HL-60 (cell line): Measurements from ENCODE around the gene KCNAB1.
"Not testable (repeated sequence)": the region's sequence is repeated elsewhere in the genome, so short reads cannot be mapped to it uniquely, and the experiment has no call there.

Experiments used
- DNase-seq, 2 experiments: peaks; one replicate each; pipeline ENCODE4 v3.0.0-alpha.2; 2010 to 2020; ENCODE audit warnings: low read depth in 1 of 2, low spot score in 1 of 2
- H3K27ac ChIP-seq: fragments of 250-450 bp; sonication (Bioruptor Pico); replicated peaks from 2 replicates; pipeline ENCODE4 v1.5.1; 2020; ENCODE audit warnings: mild to moderate bottlenecking, moderate library complexity
- H3K27me3 ChIP-seq: fragments of 250-450 bp; sonication (Bioruptor Pico); 2 replicates; pipeline ENCODE4 v1.5.1; 2021; ENCODE audit warnings: mild to moderate bottlenecking, moderate library complexity; ENCODE audit not compliant: insufficient read depth, poor library complexity, severe bottlenecking
- H3K4me3 ChIP-seq: replicated peaks from 2 replicates; pipeline ENCODE4 v1.5.1; 2011; ENCODE audit warnings: mild to moderate bottlenecking, control low read depth, low read length; ENCODE audit not compliant: insufficient read depth
- GABPA ChIP-seq: IDR thresholded peaks from 2 replicates; pipeline ENCODE4 v1.6.1; 2012; ENCODE audit warnings: low read depth
- POLR2AphosphoS5 ChIP-seq: IDR thresholded peaks from 2 replicates; pipeline ENCODE4 v1.6.1; 2012; ENCODE audit warnings: low read depth
- SPI1 ChIP-seq: IDR thresholded peaks from 2 replicates; pipeline ENCODE4 v1.6.1; 2012; ENCODE audit warnings: low read depth, mild to moderate bottlenecking, borderline replicate concordance
- TF ChIP-seq, protein P1 (sequence below): IDR thresholded peaks from 2 replicates; pipeline ENCODE4 v1.6.1; 2012; ENCODE audit warnings: low read depth; ENCODE audit not compliant: insufficient replicate concordance
- TF ChIP-seq, protein P2 (sequence below): IDR thresholded peaks from one replicate; pipeline ENCODE4 v1.5.1; 2011; ENCODE audit warnings: low read length, control low read depth, inconsistent platforms; ENCODE audit not compliant: insufficient read depth

KCNAB1 gene

DNA sequence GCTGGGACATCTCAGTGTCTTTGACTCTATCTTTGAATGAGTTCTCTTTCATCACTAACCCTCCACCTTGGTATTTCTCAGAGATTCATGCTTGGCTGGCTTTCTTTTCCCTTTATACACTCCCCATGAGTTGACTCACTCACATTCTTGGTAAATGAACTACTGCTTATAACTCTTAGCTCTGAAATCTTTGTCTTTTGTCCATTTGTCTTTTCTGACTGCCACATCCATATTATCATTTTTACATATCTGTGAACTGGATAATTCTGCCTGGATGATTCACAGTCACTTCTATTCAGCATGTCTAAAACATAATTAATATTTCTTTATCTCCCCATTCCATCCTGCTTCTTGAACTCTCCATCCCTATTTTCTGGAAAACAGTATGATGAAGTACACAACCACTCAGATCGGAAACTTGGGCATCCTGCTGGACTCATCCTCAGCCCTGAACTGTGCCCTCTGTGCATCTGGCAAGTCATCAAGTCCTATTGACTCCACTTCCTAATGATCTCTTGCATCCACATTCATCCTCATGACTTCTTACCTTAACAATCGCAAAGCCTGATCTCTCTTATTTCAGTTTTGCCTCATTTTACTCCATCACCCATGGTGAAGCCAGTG is 66.9 kb downstream of the KCNAB1 start:
- H3K4me3 ChIP-seq = no peak overlapping the region
- no peak for TF ChIP-seq SPI1
- TF ChIP-seq, protein P1, sequence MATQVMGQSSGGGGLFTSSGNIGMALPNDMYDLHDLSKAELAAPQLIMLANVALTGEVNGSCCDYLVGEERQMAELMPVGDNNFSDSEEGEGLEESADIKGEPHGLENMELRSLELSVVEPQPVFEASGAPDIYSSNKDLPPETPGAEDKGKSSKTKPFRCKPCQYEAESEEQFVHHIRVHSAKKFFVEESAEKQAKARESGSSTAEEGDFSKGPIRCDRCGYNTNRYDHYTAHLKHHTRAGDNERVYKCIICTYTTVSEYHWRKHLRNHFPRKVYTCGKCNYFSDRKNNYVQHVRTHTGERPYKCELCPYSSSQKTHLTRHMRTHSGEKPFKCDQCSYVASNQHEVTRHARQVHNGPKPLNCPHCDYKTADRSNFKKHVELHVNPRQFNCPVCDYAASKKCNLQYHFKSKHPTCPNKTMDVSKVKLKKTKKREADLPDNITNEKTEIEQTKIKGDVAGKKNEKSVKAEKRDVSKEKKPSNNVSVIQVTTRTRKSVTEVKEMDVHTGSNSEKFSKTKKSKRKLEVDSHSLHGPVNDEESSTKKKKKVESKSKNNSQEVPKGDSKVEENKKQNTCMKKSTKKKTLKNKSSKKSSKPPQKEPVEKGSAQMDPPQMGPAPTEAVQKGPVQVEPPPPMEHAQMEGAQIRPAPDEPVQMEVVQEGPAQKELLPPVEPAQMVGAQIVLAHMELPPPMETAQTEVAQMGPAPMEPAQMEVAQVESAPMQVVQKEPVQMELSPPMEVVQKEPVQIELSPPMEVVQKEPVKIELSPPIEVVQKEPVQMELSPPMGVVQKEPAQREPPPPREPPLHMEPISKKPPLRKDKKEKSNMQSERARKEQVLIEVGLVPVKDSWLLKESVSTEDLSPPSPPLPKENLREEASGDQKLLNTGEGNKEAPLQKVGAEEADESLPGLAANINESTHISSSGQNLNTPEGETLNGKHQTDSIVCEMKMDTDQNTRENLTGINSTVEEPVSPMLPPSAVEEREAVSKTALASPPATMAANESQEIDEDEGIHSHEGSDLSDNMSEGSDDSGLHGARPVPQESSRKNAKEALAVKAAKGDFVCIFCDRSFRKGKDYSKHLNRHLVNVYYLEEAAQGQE = no peak
- TF ChIP-seq, protein P2, sequence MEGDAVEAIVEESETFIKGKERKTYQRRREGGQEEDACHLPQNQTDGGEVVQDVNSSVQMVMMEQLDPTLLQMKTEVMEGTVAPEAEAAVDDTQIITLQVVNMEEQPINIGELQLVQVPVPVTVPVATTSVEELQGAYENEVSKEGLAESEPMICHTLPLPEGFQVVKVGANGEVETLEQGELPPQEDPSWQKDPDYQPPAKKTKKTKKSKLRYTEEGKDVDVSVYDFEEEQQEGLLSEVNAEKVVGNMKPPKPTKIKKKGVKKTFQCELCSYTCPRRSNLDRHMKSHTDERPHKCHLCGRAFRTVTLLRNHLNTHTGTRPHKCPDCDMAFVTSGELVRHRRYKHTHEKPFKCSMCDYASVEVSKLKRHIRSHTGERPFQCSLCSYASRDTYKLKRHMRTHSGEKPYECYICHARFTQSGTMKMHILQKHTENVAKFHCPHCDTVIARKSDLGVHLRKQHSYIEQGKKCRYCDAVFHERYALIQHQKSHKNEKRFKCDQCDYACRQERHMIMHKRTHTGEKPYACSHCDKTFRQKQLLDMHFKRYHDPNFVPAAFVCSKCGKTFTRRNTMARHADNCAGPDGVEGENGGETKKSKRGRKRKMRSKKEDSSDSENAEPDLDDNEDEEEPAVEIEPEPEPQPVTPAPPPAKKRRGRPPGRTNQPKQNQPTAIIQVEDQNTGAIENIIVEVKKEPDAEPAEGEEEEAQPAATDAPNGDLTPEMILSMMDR = no peak
- no peak for TF ChIP-seq GABPA
- TF ChIP-seq POLR2AphosphoS5 = no peak
- H3K27ac ChIP-seq = no peak overlapping the region
- no peak for DNase-seq
- H3K27me3 ChIP-seq = peaks cover 7% of the 10 kb centered on the region

- H3K27ac ChIP-seq = no peak overlapping the region
- peaks cover 9% of the 10 kb centered on the region for H3K27me3 ChIP-seq
- no peak for DNase-seq
- H3K4me3 ChIP-seq = no peak overlapping the region
- TF ChIP-seq, protein P1 = no peak
- no peak for TF ChIP-seq GABPA
- TF ChIP-seq SPI1 = no peak
- no peak for TF ChIP-seq POLR2AphosphoS5
- TF ChIP-seq, protein P2 = no peak
Observed at GRCh38 chr3:156188757-156189156, 68.4 kb downstream of the KCNAB1 start.

DNA sequence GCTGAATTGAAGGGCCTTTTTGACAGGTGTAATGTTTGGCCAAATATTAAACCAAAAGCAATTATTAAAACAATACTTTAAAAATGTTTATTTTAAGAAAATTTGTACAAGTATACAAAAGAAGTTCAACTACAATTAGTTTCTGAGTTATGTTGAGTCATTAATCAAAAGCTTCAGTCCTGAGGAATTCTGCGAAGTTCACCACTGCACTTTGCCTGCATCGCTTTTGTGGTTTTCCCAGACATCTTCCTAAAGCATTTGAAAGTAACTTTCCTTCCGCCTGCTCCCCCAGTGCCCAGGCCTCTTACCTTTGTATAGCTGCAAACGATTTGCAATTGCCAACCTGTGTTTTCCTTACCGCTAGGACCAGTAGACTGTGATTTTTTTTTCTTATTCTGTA is 69.5 kb downstream of the KCNAB1 start:
- no peak for DNase-seq
- Histone ChIP-seq H3K27ac (no peak overlapping the region), H3K27me3 (peaks cover 9% of the 10 kb centered on the region), H3K4me3 (no peak overlapping the region)
- TF ChIP-seq GABPA (no peak), SPI1 (no peak), POLR2AphosphoS5 (no peak)
- TF ChIP-seq, protein P2 = no peak
- TF ChIP-seq, protein P1 = no peak

GRCh38 chr3:156194945-156195344 is 74.6 kb downstream of the KCNAB1 start:
- H3K4me3 ChIP-seq, DNase-seq, H3K27me3 ChIP-seq, H3K27ac ChIP-seq: not testable (repeated sequence)
